GM10248 (cell line): Measurements from ENCODE around the gene VAC14.

ENCODE experiments used
- CTCF ChIA-PET: fragments of 300-600 bp; sonication (Branson Sonifier 250); formaldehyde crosslinking; extraction: SDS; loops from one replicate; lab custom pipeline; 2021; ENCODE audit warnings: antibody characterized with exemption; lab: Yijun Ruan, JAX
- POLR2A ChIA-PET: fragments of 350-650 bp; sonication (Branson Sonifier 250); formaldehyde crosslinking; extraction: SDS; loops from one replicate; lab custom pipeline; 2020; ENCODE audit warnings: antibody characterized with exemption; lab: Yijun Ruan, JAX
- DNase-seq: peaks from one replicate; pipeline ENCODE4 v3.0.0; 2012; ENCODE audit errors: extremely low spot score
- CTCF ChIP-seq: IDR thresholded peaks from 2 replicates; pipeline ENCODE4 v1.5.1; 2012; ENCODE audit warnings: mild to moderate bottlenecking, low read depth; ENCODE audit errors: extremely low read depth, missing control alignments, control extremely low read depth

VAC14 gene

GRCh38 chr16:70766658-70767057 lies 34.3 kb downstream of the VAC14 start:
- no peak for DNase-seq
- POLR2A ChIA-PET = no interaction called here
- CTCF ChIA-PET = interaction anchor here (1.7 to 6.7 kb wide), 3 partner anchors 7 to 89 kb away, joined by 4 to 120 read pairs (median 66); no protein-coding TSS in a partner anchor
- no peak for TF ChIP-seq CTCF

GRCh38 chr16:70766176-70766575 lies 34.8 kb downstream of the VAC14 start:
- CTCF ChIA-PET = interaction anchor here (1.6 to 6.7 kb wide), 4 partner anchors 7 to 88 kb away, joined by 4 to 120 read pairs (median 36); no protein-coding TSS in a partner anchor
- POLR2A ChIA-PET = interaction anchor here (1.0 kb wide), 1 partner anchor 27 kb away, joined by 7 read pairs; no protein-coding TSS in a partner anchor
- no peak for TF ChIP-seq CTCF
- DNase-seq = no peak

GRCh38 chr16:70765491-70765890 lies 35.5 kb downstream of the VAC14 start:
- DNase-seq = no peak
- POLR2A ChIA-PET = interaction anchor here (1.0 kb wide), 1 partner anchor 27 kb away, joined by 7 read pairs; no protein-coding TSS in a partner anchor
- CTCF ChIA-PET = interaction anchor here (1.2 to 1.7 kb wide), 3 partner anchors 13 to 86 kb away, joined by 4 to 5 read pairs (median 4); no protein-coding TSS in a partner anchor
- no peak for TF ChIP-seq CTCF

- CTCF ChIA-PET = interaction anchor here (1.2 to 1.6 kb wide), 2 partner anchors 25 to 86 kb away, joined by 4 to 5 read pairs; no protein-coding TSS in a partner anchor
- POLR2A ChIA-PET = no interaction called here
- no peak for TF ChIP-seq CTCF
- DNase-seq = no peak
Observed at GRCh38 chr16:70764632-70765031, 36.3 kb downstream of the VAC14 start.

GRCh38 chr16:70760221-70760620 lies 40.7 kb downstream of the VAC14 start:
- DNase-seq = no peak
- ChIA-PET CTCF (interaction anchor here (0.9 to 6.3 kb wide), 4 partner anchors 9 to 80 kb away, joined by 3 to 66 read pairs (median 3); no protein-coding TSS in a partner anchor), POLR2A (no interaction called here)
- TF ChIP-seq CTCF = no peak

- ChIA-PET POLR2A (no interaction called here), CTCF (interaction anchor here (0.9 to 6.3 kb wide), 4 partner anchors 10 to 79 kb away, joined by 3 to 66 read pairs (median 3); no protein-coding TSS in a partner anchor)
- TF ChIP-seq CTCF = no peak
- DNase-seq = no peak
Observed at GRCh38 chr16:70759666-70760065, 41.3 kb downstream of the VAC14 start.
